B cell (primary cell): ENCODE measurements around the gene CACNA1A. TPM values are rescaled to one million over a fixed set of nuclear protein-coding genes. Genes with fewer than 3 reads are reported as not detected.
A peak's percentile ranks its signal among the peaks of the same experiment; 100 is the strongest.

Experiments
- ATAC-seq: fragments of 200-7000 bp; cut with Tn5 transposase; one replicate; pipeline ENCODE4 v1.10.0; 2021; ENCODE audit warnings: low read depth, mild to moderate bottlenecking, moderate number of reproducible peaks, moderate library complexity
- CTCF ChIA-PET: fragments of 350-600 bp; sonication (Branson Sonifier 250); formaldehyde crosslinking; loops from one replicate; lab custom pipeline; 2021; ENCODE audit warnings: antibody characterized with exemption, inconsistent platforms; lab: Charles Lee
- POLR2A ChIA-PET: fragments of 350-600 bp; sonication (Branson Sonifier 250); formaldehyde crosslinking; loops from one replicate; lab custom pipeline; 2021; ENCODE audit warnings: antibody characterized with exemption; lab: Charles Lee
- DNase-seq: peaks from one replicate; pipeline ENCODE4 v3.0.0; 2013
- H2AFZ ChIP-seq: 2 replicates; pipeline ENCODE4 v1.6.1; 2012; ENCODE audit warnings: mild to moderate bottlenecking, low read depth, low read length; ENCODE audit not compliant: insufficient read depth, poor library complexity, severe bottlenecking
- H3K27ac ChIP-seq, 2 donors: 1 replicate in 1 of 2; 2 replicates in 1 of 2; pipeline ENCODE4 v1.5.1; 2012 to 2013; ENCODE audit warnings: low read length in 2 of 2, mild to moderate bottlenecking in 2 of 2, moderate library complexity in 1 of 2
- H3K27me3 ChIP-seq, 4 experiments: fragments of 200-600 bp in 1 of 4; sonication (generic) in 1 of 4; replicated peaks in 1 of 4; 1 replicate in 2 of 4; 2 replicates in 2 of 4; pipeline versions ENCODE4 v1.6.1 to v1.7.0; 2013 to 2016; ENCODE audit warnings: low read length in 3 of 4, mild to moderate bottlenecking in 2 of 4, mixed read lengths in 1 of 4, moderate library complexity in 1 of 4; ENCODE audit not compliant: insufficient read depth in 4 of 4, control insufficient read depth in 3 of 4; ENCODE audit errors: control extremely low read depth in 1 of 4
- H3K36me3 ChIP-seq, 2 experiments: replicated peaks in 1 of 2; 1 replicate in 1 of 2; 2 replicates in 1 of 2; pipeline versions ENCODE4 v1.6.1 to v1.7.1; 2013; ENCODE audit warnings: low read length in 1 of 2; ENCODE audit not compliant: insufficient read depth in 2 of 2, control insufficient read depth in 1 of 2; ENCODE audit errors: control extremely low read depth in 1 of 2, extremely low read depth in 1 of 2
- H3K4me1 ChIP-seq, 2 donors: fragments of 200-600 bp in 1 of 2; sonication (generic) in 1 of 2; 1 replicate in 1 of 2; 2 replicates in 1 of 2; pipeline versions ENCODE4 v1.5.1 to v1.6.1; 2013 to 2017; ENCODE audit warnings: low read length in 2 of 2; ENCODE audit not compliant: control insufficient read depth in 2 of 2, insufficient read depth in 2 of 2
- H3K4me2 ChIP-seq: replicated peaks from 2 replicates; pipeline ENCODE3; 2012; ENCODE audit warnings: mild to moderate bottlenecking, low read depth, low read length; ENCODE audit not compliant: poor library complexity, severe bottlenecking
- H3K4me3 ChIP-seq, 5 experiments: fragments of 200-600 bp in 1 of 5; sonication (generic) in 1 of 5; 1 replicate in 3 of 5; 2 replicates in 2 of 5; pipeline versions ENCODE4 v1.5.1 to v1.7.0; 2011 to 2016; ENCODE audit warnings: low read length in 4 of 5, mild to moderate bottlenecking in 4 of 5, low read depth in 2 of 5, control low read depth in 1 of 5, moderate library complexity in 1 of 5; ENCODE audit not compliant: insufficient read depth in 1 of 5; ENCODE audit errors: control extremely low read depth in 1 of 5, extremely low read depth in 1 of 5
- H3K79me2 ChIP-seq: fragments of 200-600 bp; sonication (generic); one replicate; pipeline ENCODE4 v1.6.0; 2016; ENCODE audit warnings: low read length; ENCODE audit not compliant: control insufficient read depth, insufficient read depth
- H3K9ac ChIP-seq: fragments of 200-600 bp; sonication (generic); 2 replicates; pipeline ENCODE4 v1.6.1; 2017; ENCODE audit warnings: mild to moderate bottlenecking, low read length, moderate library complexity
- H3K9me3 ChIP-seq, 3 donors: one replicate each; pipeline versions ENCODE4 v1.6.1 to v1.7.1; 2013; ENCODE audit warnings: low read length in 2 of 3; ENCODE audit not compliant: control insufficient read depth in 2 of 3, insufficient read depth in 1 of 3; ENCODE audit errors: control extremely low read depth in 1 of 3
- H4K20me1 ChIP-seq: 2 replicates; pipeline ENCODE4 v1.6.0; 2012; ENCODE audit warnings: mild to moderate bottlenecking, low read length; ENCODE audit not compliant: insufficient read depth, control insufficient read depth, poor library complexity, severe bottlenecking
- H3K27ac Mint-ChIP-seq: one replicate; pipeline ENCODE4 v1.8.0; 2021; ENCODE audit warnings: mixed read lengths
- H3K27me3 Mint-ChIP-seq: one replicate; pipeline ENCODE4 v1.8.0; 2021; ENCODE audit warnings: mixed read lengths
- H3K4me1 Mint-ChIP-seq: one replicate; pipeline ENCODE4 v1.8.0; 2021; ENCODE audit warnings: mixed read lengths
- H3K4me3 Mint-ChIP-seq: one replicate; pipeline ENCODE4 v1.8.0; 2021; ENCODE audit warnings: mixed read lengths
- H3K9me3 Mint-ChIP-seq: one replicate; pipeline ENCODE4 v1.8.0; 2022; ENCODE audit warnings: mixed read lengths; ENCODE audit not compliant: insufficient read depth
- CTCF ChIP-seq: fragments of 200-600 bp; IDR thresholded peaks from one replicate; pipeline ENCODE4 v1.8.0; 2022; ENCODE audit warnings: antibody characterized with exemption, mild to moderate bottlenecking
- EZH2 ChIP-seq: IDR thresholded peaks from 2 replicates; pipeline ENCODE4 v1.6.1; 2012; ENCODE audit warnings: borderline replicate concordance, low read depth, mild to moderate bottlenecking, moderate library complexity, low read length; ENCODE audit not compliant: insufficient read depth, poor library complexity, severe bottlenecking
- WGBS: methylation state at CpG from one replicate; pipeline ENCODE4 v1.1.5; 2013; ENCODE audit warnings: missing lambda C conversion rate; ENCODE audit not compliant: insufficient coverage; 5-methylcytosine and 5-hydroxymethylcytosine counted together
- intact Hi-C: fragments of 100-400 bp; cut with micrococcal nuclease; formaldehyde crosslinking; loops from one replicate; pipeline ENCODE4 v1.10.0; 2022
- polyA plus RNA-seq: library from polyadenylated mRNA; depleted of rRNA; stranded (reverse); fragments of >200 nt; gene quantifications from 2 replicates; pipeline ENCODE4 v1.2.3, GENCODE V29; 2012
- total RNA-seq, 2 donors: library from RNA; stranded (reverse); fragments of 120-200 nt in 1 of 2; gene quantifications; 1 replicate in 1 of 2; 2 replicates in 1 of 2; pipeline versions ENCODE4 v1.2.3 to v1.2.4, GENCODE V29; 2013 to 2022

Gene CACNA1A
- total and polyA plus RNA-seq, 2 donors (not counting 1 experiment from before 2014, with no cell fraction given) = 1.2 to 1.3 TPM

GRCh38 chr19:13430790-13431582 lies 75.3 kb downstream of the CACNA1A start:
- no peak for TF ChIP-seq EZH2
- peak; percentile 33 for TF ChIP-seq CTCF
- no peak overlapping the region for H3K9ac ChIP-seq
- DNase-seq (peak; percentile 45), ATAC-seq (peak; percentile 36)
- no peak overlapping the region for H3K4me2 ChIP-seq
- H3K36me3 ChIP-seq = no peaks in the 10 kb centered on the region
- ChIA-PET POLR2A (no interaction called here), CTCF (interaction anchor here (0.5 to 2.7 kb wide), 4 partner anchors 153 to 453 kb away, joined by 3 to 8 read pairs (median 4); no protein-coding TSS in a partner anchor)
- H2AFZ ChIP-seq = no peak overlapping the region
- H3K4me1 ChIP-seq = no peaks in the 10 kb centered on the region
- peaks cover 4% of the 10 kb centered on the region for H3K9me3 Mint-ChIP-seq
- no peaks in the 10 kb centered on the region for H3K4me1 Mint-ChIP-seq
- H3K9me3 ChIP-seq = peaks cover under 1 to 15% (median 3%) of the 10 kb centered on the region in 3 donors
- H3K27me3 Mint-ChIP-seq = peaks cover 18% of the 10 kb centered on the region
- peaks cover 0 to 16% (median 4%) of the 10 kb centered on the region in 4 experiments for H3K27me3 ChIP-seq
- no peaks in the 10 kb centered on the region for H4K20me1 ChIP-seq
- no peak overlapping the region for H3K4me3 ChIP-seq
- no peak overlapping the region for H3K4me3 Mint-ChIP-seq
- WGBS = 86% methylated on average over 4 of the region's 5 CpGs
- intact Hi-C loops = loop anchor here (5.0 kb wide), 1 partner anchor 454 kb away; no protein-coding TSS in a partner anchor
- no peak overlapping the region for H3K27ac ChIP-seq
- H3K27ac Mint-ChIP-seq = no peak overlapping the region
- H3K79me2 ChIP-seq = no peaks in the 10 kb centered on the region

- TF ChIP-seq EZH2 = no peak
- TF ChIP-seq CTCF = no peak
- WGBS = no CpG with 5 or more reads among the region's 5 CpGs
- Mint-ChIP-seq H3K4me3 (no peak overlapping the region), H3K27me3 (peaks cover 18% of the 10 kb centered on the region), H3K4me1 (no peaks in the 10 kb centered on the region), H3K9me3 (peaks cover 8% of the 10 kb centered on the region), H3K27ac (no peak overlapping the region)
- no peak overlapping the region for H3K27ac ChIP-seq
- no peaks in the 10 kb centered on the region for H3K79me2 ChIP-seq
- H2AFZ ChIP-seq = no peak overlapping the region
- CTCF ChIA-PET = interaction anchor here (0.6 to 1.4 kb wide), 7 partner anchors 111 to 452 kb away, joined by 3 to 4 read pairs (median 3); no protein-coding TSS in a partner anchor
- DNase-seq (no peak), ATAC-seq (no peak)
- intact Hi-C loops = no loop called here
- H4K20me1 ChIP-seq = no peaks in the 10 kb centered on the region
- POLR2A ChIA-PET = no interaction called here
- H3K9ac ChIP-seq = no peak overlapping the region
- H3K4me3 ChIP-seq = no peak overlapping the region
- H3K4me1 ChIP-seq = no peaks in the 10 kb centered on the region
- no peaks in the 10 kb centered on the region for H3K36me3 ChIP-seq
- H3K9me3 ChIP-seq = peaks cover 1 to 29% (median 12%) of the 10 kb centered on the region in 3 donors
- no peak overlapping the region for H3K4me2 ChIP-seq
- H3K27me3 ChIP-seq = peaks cover 0 to 16% (median 4%) of the 10 kb centered on the region in 4 experiments
Measured at GRCh38 chr19:13429563-13429962, 76.7 kb downstream of the CACNA1A start.
